ENCODE measurements around the gene DYNLT2.

DNA sequence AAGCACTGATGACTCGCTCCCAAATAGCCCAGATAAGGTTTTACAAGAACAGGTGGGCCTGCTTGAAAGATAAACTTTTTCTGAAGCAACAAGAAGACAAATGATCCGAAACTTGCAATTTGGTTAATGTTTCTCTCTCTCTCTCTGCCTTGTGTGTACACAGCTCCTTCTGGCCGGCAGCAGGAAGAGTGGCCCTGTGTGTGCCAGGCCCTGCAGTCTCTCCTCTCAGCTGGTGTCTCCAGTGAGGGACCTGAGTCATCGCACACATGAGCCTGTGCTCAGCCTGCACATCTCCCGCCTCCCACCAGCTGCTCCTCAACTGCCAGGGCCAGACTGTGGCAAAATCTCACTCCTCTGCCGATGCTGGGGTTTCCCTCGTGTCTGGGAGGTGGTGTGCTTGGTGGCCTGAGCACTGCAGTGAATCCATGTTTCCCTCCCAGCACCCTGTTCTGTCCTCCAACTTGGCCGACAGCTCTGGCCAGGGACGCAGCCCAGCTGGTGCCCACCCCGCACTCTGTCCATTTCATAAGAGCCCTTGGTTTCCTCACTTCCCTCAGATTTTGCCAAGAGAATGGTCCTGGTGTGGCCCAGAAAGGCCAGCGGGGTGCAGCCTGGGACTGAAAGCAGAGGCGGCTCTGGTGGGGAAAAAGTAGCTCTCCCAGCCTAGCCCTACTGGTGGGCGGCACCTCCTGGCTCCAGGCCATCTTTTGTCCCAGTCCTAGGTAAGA is 49.5 kb upstream of the DYNLT2 start:
- TF ChIP-seq, protein P1, sequence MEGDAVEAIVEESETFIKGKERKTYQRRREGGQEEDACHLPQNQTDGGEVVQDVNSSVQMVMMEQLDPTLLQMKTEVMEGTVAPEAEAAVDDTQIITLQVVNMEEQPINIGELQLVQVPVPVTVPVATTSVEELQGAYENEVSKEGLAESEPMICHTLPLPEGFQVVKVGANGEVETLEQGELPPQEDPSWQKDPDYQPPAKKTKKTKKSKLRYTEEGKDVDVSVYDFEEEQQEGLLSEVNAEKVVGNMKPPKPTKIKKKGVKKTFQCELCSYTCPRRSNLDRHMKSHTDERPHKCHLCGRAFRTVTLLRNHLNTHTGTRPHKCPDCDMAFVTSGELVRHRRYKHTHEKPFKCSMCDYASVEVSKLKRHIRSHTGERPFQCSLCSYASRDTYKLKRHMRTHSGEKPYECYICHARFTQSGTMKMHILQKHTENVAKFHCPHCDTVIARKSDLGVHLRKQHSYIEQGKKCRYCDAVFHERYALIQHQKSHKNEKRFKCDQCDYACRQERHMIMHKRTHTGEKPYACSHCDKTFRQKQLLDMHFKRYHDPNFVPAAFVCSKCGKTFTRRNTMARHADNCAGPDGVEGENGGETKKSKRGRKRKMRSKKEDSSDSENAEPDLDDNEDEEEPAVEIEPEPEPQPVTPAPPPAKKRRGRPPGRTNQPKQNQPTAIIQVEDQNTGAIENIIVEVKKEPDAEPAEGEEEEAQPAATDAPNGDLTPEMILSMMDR (IDR thresholded peaks at IDR 0.05) = no peak
- TF ChIP-seq POLR2A (IDR thresholded peaks at IDR 0.05) = no peak

Measured in Peyer's patch (tissue), 4 donors.